SKM-1 treated with dmso at 0.1 percent for 144 hours (cell line): ENCODE measurements around the gene CMKLR1.

ENCODE experiments used
- DNase-seq: peaks from one replicate; lab custom pipeline; 2025; ENCODE audit not compliant: unreplicated experiment; lab: John Stamatoyannopoulos, UW

The CMKLR1 gene

DNA sequence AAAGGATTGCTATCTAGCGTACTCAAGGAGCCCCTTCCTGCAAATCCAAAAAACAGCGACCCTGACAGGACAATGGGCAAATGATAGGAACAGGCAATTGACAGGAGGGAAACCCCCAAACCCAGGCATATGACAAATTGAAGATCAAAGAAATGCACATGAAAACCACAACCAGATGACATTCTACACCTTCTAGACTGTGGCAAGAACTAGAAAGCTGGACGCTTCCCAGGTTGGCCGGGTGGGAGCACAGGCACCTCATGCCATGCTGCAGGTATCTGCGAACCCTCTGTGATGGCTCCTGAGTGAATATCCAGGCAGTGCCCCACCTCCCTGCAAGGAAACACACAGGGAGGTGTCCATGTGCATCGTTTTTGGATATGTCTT, 37.1 kb downstream of the CMKLR1 start:
- DNase-seq: no peak

DNA sequence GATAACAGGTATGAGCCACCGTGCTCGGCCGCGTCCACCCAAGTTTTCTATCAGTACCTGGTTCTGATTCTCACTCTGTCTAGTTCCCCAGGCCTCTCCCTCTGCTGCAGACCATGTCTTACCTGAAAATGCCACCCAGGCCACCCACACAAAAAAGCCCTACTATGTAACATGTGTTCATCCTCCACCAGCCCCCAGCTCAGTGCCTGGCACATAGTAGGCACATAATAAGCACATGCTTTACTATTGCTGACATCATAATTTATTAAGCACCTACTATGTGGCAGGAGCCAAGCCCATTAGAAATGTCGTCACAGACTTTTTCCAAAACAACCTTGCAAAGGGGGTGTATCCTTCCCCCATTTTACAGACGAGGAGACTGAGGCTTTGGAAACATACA, 37.8 kb downstream of the CMKLR1 start:
- no peak for DNase-seq

DNA sequence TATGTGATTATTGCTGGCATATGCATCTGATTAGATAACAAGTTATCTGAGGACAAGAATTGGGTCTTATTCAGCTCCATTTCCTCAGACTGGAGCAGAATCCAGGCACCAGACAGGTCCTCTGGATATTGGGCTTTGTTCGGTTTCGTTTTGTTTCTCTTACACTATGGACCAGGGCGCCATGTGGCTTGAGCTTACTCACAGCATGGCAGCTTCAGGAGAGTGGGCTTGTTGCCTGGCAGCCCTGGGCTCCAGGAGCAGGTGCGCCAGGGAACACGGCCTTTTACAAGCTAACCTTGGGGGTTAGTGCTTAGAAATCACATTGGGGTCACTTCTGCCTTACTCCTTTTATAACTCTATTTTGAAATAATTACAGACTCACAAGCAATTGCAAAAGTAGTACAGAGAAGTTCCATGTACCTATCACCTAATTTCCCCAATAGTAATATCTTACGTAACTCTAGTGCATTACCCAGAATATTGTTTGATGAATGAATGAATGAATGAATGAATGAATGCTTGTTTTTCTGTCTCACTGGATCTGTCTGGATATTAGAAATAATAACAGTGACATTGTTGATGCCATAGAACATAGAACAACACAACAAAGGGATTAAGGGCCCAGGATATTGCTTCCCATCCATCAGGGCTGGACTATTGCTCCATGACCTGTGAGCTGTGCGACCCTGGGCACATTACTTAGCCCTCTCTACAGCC, 39.0 kb downstream of the CMKLR1 start:
- DNase-seq: no peak

DNA sequence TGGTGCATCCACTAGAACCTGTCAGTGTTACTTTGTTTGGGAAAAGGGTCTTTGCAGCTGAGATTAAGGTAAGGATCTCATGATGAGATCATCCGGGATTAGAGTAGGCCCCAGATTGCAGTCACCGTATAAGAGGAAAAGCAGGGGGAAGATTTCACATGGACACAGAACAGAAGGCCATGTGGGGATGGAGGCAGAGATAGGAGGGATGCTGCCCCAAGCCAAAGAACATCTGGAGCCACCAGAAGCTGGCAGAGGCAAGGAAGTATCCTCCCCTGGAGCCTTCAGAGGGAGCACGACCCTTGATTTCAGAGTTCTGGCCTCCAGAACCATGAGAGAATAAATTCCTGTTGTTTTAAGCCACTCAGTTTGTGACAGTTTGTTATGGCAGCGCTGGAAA, 39.6 kb downstream of the CMKLR1 start:
- no peak for DNase-seq

DNA sequence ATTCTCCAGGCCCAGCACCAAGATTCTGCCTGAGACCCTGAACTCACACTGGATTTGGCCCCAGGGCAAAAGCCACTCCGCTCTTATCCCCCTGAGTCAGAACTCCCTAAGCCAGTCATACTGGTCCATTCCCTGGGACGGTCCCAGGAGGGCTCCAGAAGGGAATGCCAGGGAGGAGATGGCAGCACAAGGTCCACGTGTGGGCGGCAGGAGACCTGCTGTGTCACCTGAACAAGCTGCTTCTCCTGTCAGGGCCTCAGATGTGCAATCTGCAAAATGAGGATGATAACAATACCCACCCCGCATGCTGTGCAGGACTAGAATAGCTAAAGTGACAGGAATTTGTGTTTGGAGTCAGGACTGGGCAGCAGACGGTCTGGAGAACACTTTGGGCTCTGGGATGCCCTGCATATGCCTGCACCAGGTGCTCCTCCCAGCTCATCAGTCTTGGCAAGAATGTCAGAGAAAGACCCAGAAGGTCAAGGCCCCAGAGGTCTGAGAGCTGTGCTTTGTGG, 40.3 kb downstream of the CMKLR1 start:
- DNase-seq: no peak

DNA sequence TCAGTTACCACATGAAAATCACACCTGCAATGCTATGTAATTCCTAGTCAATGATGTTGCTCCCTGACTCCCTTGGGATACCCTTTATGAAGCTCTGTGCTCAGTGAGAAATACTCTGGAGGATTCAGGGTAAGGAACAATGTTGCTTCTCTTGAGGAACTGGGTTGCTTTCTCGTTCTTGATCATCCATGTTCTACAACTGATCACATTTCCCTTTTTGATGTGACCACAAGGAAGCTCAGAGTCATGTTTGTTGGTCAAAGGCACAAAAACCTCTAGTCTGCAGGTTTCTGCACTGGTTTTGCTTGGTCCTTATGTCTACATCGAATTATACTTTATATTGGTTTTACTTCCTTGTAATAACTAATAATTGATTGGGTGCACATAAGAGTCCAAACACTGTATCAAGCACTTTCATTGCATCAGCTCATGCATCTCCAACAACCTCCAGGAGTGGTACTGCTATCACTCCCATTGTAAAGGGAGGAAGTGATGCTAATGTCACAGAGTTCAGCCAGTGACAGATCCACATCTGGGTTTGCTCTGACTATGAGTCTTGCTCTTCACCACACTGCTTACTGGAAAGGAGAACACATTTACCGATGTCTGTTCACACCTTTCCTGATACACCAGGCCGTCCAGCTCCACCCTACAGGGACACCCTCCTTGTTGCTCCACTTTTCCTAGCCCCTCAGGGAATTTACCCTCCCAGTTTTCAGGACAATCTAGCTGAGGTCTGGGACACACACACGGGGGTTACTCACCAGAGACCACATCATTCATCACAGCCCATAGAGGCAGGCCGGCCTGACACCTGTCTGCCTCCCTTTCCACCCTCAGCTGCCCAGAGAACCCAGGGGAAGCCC, 41.0 kb downstream of the CMKLR1 start:
- DNase-seq: no peak

DNA sequence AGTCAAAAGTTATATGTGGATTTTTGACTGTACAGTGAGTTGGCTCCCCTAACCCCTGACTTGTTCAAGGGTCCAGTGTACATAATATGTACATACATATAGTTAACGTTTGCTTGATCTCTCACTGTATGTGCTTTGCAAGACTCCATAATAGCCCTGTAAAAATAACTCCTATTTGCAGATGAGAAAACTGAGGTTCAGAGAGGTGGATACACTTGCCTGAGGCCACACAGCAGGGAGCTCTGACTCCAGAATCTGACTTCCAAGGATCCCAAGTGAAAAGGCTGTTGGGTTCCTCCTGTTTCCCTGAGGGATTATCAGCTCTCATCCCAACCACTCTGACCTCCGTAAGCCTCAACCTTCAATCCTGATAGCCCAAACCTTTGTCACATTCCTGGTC, 41.7 kb downstream of the CMKLR1 start:
- no peak for DNase-seq

DNA sequence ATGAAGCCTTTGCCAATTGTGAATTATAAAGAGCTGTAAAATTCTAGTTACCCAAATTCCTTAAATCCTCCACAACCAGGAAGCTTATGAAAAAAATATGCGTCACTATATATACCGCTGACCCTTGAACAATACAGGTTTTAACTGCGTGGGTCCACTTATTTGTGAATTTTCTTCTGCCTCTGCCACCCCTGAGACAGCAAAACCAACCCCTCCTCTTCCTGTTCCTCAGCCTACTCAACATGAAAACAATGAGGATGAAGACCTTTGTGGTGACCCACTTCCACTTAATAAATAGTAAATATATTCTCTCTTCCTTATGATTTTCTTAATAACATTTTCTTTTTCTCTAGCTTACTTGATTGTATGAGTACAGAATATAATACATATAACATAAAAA, 42.2 kb downstream of the CMKLR1 start:
- no peak for DNase-seq

DNA sequence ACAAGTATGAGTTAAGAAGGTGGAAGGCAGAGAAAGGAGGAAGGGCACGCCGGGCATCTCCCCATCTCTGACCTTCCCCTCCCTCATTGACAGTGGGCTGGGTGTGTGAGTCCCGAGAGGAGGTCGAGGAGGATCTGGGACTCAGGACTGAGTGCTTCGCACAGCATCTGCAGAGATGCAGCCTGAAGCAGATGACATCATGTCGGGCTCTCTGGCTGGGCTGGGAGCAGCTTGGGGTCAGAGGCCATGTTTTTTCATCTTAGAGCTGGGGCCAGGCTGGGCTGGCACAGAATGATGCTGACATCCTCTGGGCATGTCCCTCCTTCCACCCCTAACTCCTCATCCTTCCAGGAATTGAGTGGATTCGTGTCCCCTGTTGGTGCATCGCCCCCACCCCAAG, 43.5 kb downstream of the CMKLR1 start:
- no peak for DNase-seq

DNA sequence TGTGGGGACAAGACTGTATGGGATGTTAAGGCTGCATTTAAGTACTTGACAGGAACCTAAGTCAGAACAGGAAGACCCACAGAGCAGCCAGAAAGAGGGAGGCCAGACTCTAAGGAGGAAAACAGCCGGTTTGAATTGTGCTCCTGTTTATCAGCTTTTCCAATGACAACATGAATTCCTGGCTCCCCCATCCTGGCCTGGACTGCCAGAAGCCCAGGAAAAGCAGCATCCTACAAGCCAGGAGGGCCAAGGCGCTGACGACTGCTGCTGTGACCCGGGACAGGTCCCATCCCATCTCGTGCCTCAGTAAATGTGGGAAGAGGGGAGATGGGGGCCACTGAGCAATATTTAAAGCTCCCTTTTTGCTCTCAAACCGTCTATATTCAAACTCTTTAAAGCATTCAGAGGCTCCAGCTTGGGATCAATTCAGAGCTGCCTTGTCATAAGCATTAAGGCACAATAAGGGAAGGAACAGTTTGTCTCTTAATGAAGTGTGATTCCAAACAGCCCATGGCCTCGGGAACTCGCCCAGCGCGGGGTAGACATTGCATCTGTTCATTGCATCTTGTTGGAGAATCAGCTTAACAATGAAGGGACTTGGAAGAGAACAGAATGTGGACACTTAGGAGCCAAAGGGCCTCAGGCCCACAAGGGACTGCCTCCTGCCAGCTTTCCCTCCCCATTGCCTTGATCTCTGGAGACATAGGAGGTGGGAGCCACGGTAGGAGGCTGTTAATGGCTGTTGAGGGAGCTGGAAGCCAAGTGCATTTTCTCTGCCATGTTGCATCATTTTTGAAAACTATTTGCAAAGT, 49.6 kb downstream of the CMKLR1 start:
- no peak for DNase-seq

DNA sequence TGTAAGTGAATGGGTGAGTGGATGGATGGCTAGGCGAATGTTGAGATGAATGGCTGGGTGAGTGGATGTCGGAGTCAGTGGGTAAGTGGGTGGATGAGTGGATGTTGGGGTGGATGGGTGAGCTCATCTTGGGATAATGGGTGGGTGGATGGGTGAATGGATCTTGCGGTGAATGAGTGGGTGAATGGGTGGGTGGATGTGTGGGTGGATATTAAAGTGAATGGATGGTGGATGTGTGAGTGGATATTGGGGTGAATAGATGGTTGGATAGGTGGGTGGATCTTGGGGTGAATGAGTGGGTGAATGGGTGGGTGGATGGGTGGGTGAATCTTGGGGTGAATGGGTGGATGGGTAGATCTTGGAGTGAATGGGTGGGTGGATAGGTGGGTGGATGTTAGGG, 51.9 kb downstream of the CMKLR1 start:
- DNase-seq: no peak

DNA sequence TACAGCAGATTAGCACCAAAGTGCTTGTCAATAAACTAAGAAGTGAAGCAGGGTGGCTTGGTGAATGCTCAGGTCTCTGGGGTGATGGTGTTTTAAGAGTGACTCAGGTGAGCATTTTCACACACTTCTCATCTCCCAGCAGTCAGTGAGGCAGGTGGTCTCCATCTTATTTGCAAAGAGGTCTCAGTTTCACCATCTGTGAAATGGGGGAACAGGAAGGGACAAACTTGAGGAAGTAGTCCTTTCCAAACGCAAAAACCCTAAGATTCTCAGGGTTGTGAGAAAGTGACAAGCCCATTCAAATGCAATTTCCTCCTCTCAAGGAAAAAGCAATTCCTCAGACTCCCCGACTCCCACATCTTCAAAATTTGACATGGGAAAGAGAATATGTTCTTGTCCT, 54.1 kb downstream of the CMKLR1 start:
- DNase-seq: no peak

DNA sequence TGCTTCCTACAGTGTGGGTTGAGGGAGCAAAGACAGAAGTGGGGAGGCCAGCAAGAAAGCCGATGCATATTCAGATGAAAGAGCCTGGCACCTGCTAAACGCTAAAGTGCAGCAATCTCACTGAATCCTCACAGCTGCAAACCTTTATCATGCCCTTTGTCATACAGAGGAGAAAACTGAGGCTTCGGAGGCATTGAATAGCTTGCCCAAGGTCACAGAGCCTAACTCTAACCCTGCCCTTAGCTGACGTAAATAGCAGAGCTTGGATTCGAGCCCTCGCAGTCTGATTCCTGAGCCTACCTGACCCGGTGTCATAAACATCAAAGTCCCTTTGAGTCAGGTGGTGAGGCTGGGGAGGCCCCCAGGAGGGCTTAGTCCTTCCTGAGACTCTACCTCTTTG, 54.9 kb downstream of the CMKLR1 start:
- no peak for DNase-seq

DNA sequence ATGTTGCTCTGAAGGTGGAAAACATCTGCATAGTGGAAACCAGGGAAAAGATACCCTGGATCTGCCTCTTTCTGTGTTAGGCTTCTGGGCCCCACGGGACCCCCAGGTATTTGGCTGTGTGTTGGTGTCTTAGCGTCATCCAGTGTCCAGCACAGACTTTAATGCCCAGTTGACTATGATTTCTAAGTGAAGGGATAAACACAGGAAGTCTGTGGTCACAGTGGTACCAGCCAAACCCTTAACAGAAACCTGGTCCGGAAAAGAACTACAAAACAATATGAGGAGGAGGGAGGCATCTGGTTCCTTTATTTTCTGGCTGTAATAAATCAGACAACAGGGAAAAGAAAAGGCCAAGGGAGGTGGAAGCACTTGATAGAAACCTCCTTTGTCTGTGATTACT, 56.4 kb downstream of the CMKLR1 start:
- DNase-seq: no peak

DNA sequence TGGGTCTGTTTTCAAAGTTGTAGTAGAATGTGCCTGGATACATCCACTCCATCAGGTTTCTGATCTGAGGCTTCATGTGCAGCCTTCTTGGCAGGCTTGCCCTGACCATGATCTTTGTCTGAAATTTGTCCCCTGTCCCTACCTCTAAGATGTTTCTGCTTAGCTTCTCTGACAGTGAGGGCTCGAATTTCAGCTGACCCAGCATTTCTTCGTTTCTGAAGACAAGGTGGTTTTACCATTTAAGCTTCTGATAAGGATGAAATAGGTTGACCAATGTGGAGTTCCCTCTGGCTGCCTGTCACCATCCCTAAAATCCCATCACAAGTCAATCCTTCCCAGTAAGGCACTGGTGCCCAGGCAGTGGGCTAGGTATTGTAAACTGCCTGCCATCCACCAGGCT, 57.0 kb downstream of the CMKLR1 start:
- DNase-seq: no peak

DNA sequence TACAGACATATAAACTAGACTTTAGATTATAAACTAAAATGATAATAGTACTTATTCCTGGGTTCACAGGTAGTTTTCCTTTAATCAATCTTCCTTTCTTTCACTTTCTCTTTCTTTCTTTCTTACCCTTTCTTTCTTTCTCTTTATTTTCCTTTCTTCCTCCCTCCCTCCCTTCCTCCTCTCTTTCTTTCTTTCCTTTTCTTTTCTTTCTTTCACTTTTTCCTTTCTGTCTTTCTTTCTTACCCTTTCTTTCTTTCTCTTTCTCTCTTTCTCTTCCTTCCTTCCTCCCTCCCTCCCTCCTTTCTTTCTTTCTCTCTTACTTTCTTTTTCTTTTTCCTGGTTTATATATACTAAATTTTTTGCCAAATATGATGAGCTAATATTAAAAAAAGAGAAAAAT, 61.5 kb downstream of the CMKLR1 start:
- DNase-seq: no peak

DNA sequence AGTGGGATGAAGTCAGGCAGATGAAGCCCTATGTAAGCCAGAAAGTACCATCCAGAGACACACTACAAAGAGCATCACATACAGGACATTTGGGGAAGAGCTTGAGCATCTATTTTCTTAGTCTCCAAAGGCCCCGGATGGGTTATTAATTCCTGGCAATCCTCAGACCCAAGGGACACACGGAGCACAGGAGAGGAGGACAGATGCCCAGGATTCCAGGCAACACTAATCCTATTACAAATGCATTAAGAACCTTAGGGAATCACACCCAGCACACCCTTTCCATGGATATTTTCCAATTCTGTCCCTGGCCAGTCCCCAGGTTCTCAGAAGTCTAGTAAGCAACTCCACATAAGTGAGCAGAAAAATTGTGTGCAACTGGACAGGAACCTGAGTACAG, 65.9 kb downstream of the CMKLR1 start:
- DNase-seq: no peak

DNA sequence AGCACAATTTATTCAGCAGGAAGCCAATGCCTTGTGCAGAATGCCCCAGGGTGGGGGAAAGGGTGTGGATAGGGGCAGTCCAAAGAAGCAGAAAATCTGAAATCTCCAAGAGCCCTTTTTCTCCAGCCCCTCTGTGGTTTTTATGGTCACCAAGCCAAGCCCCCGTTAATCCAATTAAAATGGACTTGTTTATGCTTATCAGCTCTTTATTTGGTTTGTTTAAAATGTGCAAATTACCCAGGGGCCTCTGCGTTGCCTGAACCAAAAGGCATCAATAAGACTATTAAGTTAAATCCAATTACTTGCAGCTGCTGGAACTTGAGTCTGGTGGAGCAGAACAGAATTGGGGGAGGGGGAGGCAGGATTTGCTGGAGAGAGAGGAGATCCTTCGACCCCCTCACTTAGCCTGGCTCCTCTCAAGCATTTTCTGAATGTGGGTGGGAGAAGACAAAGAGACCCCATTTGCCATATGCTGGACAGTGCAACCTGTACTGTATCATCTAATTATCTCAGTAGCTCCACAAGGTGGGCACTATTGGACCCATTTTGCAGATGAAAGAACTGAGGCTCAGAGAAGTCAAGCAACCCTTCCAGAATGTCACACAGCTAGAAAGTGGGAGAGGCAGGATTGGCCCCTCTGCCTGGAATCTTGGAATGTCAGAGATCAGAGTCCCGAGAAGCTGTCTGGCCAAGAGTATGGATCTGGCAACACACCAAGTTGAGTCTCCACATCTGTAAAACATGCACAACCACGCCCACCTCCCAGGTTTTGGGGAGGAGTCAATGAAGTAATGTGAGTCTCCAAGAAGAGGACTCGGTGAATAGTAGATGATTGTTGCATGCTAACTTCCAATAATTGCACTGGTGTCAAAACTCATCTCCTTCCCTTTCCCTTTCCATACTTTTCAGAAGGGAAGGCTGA, 66.9 kb downstream of the CMKLR1 start:
- DNase-seq: no peak

DNA sequence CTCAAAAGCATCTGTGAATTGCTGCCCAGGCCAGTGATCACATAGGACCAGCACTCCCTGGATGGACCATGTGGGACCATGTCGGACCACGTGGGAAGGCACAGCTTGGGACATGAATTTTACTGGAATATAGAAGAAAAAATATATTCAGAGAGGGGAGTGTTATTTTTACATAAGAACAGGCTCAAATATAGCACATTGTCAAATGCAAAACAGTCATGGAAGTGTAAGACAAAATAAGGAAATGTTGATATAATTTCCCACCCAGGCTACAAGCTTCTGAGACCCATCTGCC, 68.3 kb downstream of the CMKLR1 start:
- DNase-seq: no peak

DNA sequence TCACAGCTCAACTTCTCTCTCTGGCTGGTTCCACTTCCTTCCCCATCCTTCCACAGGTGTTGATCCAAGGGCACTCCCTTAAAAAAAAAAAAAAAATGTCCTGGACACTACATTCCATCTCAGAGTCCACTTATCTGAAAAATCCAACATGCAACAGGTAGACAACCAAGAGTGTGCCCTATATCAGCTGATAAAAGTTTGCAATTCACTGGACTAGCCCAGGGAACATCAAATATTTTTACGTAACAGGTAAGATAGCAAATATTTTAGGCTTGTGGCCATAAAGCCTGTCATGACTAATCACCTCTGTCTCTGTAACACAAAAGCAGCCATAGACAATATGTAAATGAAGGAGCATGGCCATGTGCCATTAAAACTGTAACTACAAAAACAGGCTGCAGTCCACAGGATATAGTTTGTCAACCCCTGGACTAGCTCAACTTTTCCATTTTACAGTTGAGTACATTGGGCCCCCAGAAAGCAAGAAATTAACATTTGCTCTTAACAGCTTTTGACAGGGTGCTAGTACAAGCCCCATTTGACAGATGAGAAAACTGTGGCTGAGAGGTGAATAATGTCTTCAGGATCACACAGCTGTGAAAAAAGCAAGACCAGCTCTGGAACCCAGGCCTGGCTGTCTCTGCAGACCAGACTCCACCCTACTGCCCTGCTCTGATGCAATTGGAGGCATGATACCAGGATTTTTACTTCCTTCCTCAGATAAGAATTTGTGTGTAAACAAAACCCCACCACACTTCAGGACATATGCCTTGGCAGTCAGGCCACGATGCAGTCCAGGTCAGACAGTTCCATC, 68.9 kb downstream of the CMKLR1 start:
- DNase-seq: no peak
